HG03280 (cell line): ENCODE results near the gene CD46.

ENCODE experiments used
- ATAC-seq: cut with Tn5 transposase; IDR thresholded peaks from one replicate; pipeline ENCODE4 v1.9.1; 2021; ENCODE audit warnings: mild to moderate bottlenecking, moderate library complexity; ENCODE audit not compliant: unreplicated experiment

CD46 gene

GRCh38 chr1:207826557-207827487, 75.0 kb downstream of the CD46 start:
- ATAC-seq = no peak

DNA sequence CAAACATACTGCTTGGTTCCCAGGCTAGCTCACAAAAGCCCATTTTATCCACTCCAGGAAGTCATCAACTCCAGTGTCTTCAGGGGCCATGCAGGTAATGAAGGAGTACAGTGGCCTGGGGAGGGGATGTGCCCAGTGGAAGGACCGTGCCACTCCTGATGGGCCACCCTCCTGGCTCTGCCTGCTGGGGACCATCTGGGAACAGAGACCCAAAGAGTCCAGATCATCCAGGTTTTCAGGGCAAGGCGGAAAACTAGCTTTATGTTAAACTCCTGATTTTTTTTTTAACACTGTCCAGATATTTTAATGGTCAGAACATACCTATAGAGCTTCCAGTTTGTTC, 75.6 kb downstream of the CD46 start:
- ATAC-seq = no peak

DNA sequence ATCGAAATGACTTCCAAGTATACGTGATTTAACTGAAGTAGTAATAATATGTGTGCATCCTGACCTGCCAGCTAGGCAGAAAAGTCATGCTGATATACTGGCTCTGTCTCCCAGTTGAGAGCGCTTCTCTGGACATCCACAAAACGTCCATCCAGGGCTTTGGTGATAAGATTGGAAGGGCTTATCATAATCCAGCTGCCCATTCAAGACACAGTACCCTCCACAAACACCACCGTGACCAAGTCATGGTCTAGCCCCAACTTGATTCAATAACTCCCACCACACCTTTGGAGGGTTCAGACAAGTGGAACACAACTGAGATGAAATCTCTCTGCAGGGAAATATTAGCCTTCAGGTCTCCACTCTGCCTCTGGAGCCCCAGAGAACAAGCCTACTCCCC, 76.2 kb downstream of the CD46 start:
- no peak for ATAC-seq

GRCh38 chr1:207828485-207829158, 76.8 kb downstream of the CD46 start:
- no peak for ATAC-seq

- ATAC-seq = no peak
These were observed 77.7 kb downstream of the CD46 start for GRCh38 chr1:207829576-207829975.

- ATAC-seq = no peak
These were observed 78.9 kb downstream of the CD46 start for GRCh38 chr1:207830788-207831187.

- peak; percentile 85 for ATAC-seq
These were observed 79.9 kb downstream of the CD46 start for GRCh38 chr1:207831517-207832327.

DNA sequence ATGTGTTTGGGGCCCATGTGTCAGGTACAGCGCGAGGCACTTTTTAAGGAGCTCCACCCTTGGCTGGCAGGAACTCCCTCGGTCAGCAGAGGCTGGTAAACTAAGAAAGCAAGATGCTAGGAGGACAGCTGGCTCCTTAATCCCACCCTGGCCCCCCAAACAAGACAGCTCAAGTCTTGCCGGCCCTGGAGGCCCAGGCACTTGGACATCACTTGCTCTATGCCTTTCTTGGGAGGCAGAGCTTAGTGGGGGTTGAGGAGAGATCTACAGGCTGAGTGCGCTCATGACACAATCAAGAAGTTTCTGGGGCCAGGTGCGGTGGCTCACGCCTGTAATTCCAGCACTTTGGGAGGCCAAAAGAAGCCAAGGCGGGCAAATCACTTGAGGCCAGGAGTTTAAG, 80.9 kb downstream of the CD46 start:
- ATAC-seq = no peak

DNA sequence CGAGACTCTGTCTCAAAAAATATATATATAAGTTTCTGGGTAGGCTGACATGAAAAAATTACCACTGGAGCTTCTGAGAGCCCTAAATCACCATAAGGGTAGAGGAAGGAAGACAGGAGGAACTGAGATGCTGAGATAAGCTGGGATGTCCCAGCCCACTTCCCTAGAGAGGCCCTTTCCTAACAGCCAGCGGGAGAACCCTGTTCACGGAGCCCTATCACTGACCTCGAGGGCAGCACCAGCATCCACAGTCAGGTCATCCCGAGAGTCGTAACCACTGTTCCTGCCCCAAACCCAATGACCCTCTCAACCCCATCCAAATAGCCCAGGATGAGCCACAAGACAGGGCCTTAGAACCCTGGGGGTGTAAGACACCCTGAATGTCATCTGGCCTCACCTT, 81.5 kb downstream of the CD46 start:
- ATAC-seq = no peak

- ATAC-seq = no peak
These were observed 82.3 kb downstream of the CD46 start for GRCh38 chr1:207833956-207834660.

GRCh38 chr1:207835958-207836357, 84.1 kb downstream of the CD46 start:
- no peak for ATAC-seq

DNA sequence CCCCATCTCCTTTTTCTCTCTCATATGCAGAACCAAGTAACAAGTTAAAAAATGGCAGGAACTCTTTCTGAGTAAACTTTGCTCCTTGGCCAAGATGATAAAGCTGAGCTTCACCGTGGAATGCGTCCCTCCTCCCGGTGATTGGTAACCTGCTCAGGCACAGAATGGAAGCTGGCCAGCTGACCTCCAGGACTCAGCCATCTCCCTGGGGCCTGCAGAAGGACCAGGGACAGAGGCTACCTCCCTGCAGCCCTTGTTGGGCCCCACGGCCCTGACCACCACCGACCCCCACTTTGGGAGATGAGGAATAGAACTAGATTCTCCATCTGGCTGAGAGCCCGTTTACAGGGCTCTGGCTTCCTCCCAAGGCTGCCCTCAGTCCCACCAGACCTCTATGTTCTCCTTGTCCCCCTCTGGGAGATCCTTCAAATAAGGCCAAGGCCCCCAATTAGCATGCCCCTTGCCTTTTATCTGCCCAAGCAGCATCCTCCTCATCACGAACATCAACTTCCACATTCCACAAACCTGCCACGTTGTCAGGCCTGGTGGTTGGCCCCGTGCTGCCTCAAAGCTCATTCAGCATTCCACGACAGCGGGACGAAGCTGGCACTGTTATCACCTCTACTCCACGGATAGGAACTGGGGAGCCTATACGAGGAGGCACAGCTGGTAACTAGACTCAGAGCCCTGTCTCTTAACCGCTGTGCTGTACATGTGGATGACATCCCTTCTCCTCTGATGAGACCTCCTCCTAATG, 84.9 kb downstream of the CD46 start:
- no peak for ATAC-seq

- ATAC-seq = no peak
These were observed 85.8 kb downstream of the CD46 start for GRCh38 chr1:207837673-207838072.

- no peak for ATAC-seq
These were observed 86.6 kb downstream of the CD46 start for GRCh38 chr1:207838156-207839082.

DNA sequence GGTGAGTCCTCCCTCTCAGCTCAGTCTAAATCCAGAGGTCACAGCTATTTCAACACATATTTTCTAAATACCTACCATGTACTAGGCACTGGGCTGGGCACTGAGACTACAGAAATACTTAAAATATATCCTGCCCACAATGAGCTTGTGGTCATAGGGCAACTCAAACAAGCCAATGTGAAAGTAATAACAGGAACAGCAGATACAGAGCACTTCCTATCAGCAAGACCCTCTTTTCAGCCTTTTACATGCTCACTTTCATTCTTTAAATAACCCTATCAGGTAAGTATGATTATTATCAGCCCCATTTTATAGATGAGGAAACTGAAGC, 87.2 kb downstream of the CD46 start:
- ATAC-seq = no peak

- ATAC-seq = no peak
These were observed 88.5 kb downstream of the CD46 start for GRCh38 chr1:207840380-207840779.

- no peak for ATAC-seq
These were observed 89.4 kb downstream of the CD46 start for GRCh38 chr1:207841293-207841692.

- no peak for ATAC-seq
These were observed 90.0 kb downstream of the CD46 start for GRCh38 chr1:207841901-207842300.

- no peak for ATAC-seq
These were observed 90.7 kb downstream of the CD46 start for GRCh38 chr1:207842506-207842905.
